HUES48 (cell line): ENCODE data around the gene NUAK1.
A peak's percentile ranks its signal among the peaks of the same experiment; 100 is the strongest.

Source experiments
- H3K27ac ChIP-seq: one replicate; pipeline ENCODE4 v1.7.0; 2013; ENCODE audit warnings: low read depth, low read length, inconsistent platforms
- H3K27me3 ChIP-seq: 2 replicates; pipeline ENCODE4 v1.6.1; 2013; ENCODE audit warnings: mild to moderate bottlenecking, low read length; ENCODE audit not compliant: control insufficient read depth, insufficient read depth
- H3K36me3 ChIP-seq: 2 replicates; pipeline ENCODE4 v1.6.1; 2013; ENCODE audit warnings: low read length; ENCODE audit not compliant: control insufficient read depth, insufficient read depth
- H3K4me1 ChIP-seq: 2 replicates; pipeline ENCODE4 v1.6.1; 2013; ENCODE audit warnings: mild to moderate bottlenecking, low read length; ENCODE audit not compliant: control insufficient read depth, insufficient read depth
- H3K4me3 ChIP-seq: 2 replicates; pipeline ENCODE4 v1.5.1; 2013; ENCODE audit warnings: mild to moderate bottlenecking, low read depth, low read length
- H3K9ac ChIP-seq: 2 replicates; pipeline ENCODE4 v1.6.1; 2013; ENCODE audit warnings: mild to moderate bottlenecking, low read depth, low read length, moderate library complexity
- H3K9me3 ChIP-seq: 2 replicates; pipeline ENCODE4 v1.6.1; 2013; ENCODE audit warnings: low read length; ENCODE audit not compliant: control insufficient read depth, insufficient read depth

The NUAK1 gene

DNA sequence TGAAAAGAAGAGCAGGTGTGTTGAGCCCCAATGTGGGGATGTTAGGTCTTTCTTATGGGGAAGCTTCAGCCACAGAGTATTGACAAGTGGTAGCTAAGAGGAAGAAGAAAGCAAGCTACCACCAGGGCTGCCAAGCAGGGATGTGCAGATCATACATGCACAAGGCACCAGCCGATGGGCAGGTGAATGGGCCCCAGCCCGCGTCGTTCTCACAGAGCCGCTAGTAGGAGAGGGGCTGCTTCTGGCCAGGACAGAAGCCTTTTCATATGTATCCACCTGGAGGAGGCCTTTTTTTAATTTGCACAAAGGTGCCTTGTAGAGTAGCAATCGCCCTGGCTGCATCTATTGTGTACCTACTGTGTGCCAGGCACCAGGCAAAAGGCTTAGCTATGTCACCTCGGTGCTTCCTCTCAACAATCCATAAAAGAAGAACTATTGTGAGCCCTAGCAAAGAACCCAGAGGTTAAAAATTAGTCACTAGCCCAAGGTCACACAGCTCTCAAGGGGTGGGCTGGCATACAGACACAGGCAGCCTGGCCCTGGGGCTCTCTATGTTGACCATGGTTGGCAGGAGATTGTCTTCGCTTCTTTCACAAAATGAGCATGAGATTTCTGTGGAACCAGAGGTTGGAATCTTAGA, 8.2 kb downstream of the NUAK1 start:
- Histone ChIP-seq H3K9ac (no peak overlapping the region), H3K27me3 (no peaks in the 10 kb centered on the region), H3K36me3 (no peaks in the 10 kb centered on the region), H3K9me3 (no peaks in the 10 kb centered on the region), H3K27ac (no peak overlapping the region), H3K4me3 (no peak overlapping the region), H3K4me1 (peaks cover 79% of the 10 kb centered on the region)

DNA sequence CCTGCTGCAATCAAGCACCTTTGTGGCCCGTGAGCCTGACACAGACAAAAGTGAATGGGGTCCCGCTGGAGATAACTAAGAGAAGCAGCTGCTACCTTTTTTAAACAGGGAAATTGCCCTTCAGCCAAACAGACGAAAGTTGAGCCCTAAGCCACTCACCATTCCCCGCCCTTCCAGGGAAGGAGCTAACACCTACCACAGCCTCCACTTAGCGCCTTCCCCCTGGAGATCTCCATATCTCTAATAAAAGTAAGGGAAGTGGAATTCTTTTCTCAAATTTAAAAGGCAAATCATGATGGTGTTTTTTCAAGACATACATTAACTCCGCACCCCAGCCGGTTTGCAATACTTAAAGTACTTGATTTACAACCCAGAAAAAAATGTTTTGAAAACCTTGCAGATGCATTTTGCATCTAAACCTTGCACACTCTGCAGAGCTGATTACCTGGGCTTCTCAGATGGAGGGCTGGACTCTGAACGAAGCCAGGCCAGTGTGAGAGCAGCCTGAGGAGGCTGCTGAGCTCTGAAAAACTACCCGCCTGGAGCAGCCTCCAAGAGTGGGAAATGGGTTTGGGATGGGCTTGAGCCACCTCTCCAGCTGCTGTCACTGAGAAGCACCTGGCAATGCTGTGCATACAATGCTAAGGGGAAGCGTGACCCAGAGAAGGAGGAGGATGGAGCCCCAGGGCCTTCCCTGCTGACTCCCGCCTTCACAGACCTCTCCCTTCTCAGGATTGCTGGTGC, 10.0 kb downstream of the NUAK1 start:
- Histone ChIP-seq H3K4me1 (peaks cover 61% of the 10 kb centered on the region), H3K27ac (peak overlapping the region; percentile 34), H3K27me3 (no peaks in the 10 kb centered on the region), H3K36me3 (no peaks in the 10 kb centered on the region), H3K9me3 (no peaks in the 10 kb centered on the region), H3K9ac (no peak overlapping the region), H3K4me3 (no peak overlapping the region)

DNA sequence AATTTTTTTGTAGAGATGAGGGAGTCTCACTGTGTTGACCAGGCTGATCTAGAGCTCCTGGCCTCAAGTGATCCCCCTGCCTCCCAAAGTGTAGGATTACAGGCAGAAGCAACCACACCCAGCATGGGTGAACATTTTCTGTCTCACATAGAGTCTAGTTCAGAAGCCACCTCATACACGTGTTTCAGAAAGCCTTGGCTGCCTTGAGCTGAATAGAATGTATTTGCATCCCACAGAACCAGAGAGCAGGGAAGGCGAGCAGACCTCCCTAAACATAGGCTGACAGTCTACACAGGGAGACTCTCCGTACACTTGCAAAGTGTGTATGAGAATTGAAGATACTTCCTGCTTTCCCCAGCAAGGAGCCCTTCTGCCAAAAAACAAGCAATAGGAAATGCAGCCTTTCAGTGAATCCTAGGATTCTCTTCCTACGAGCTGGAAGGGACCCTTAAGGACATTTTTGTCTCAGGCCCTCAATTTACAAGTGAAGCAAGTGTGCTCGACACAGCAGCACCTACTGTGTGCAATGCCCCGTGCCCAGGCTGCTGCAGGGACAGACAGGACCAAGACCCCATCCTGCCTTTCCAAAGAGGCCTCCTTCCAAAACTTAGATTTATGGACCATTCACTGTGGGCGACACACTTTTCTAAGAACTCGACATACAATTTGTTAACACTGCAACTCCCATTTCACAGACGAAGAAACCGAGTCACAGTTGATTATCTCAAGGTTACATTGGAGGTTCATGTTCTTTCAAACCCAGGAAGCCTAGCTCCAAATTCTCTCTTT, 11.2 kb downstream of the NUAK1 start:
- Histone ChIP-seq H3K36me3 (no peaks in the 10 kb centered on the region), H3K4me1 (peaks cover 53% of the 10 kb centered on the region), H3K9me3 (no peaks in the 10 kb centered on the region), H3K27me3 (no peaks in the 10 kb centered on the region), H3K9ac (no peak overlapping the region), H3K4me3 (no peak overlapping the region), H3K27ac (no peak overlapping the region)

DNA sequence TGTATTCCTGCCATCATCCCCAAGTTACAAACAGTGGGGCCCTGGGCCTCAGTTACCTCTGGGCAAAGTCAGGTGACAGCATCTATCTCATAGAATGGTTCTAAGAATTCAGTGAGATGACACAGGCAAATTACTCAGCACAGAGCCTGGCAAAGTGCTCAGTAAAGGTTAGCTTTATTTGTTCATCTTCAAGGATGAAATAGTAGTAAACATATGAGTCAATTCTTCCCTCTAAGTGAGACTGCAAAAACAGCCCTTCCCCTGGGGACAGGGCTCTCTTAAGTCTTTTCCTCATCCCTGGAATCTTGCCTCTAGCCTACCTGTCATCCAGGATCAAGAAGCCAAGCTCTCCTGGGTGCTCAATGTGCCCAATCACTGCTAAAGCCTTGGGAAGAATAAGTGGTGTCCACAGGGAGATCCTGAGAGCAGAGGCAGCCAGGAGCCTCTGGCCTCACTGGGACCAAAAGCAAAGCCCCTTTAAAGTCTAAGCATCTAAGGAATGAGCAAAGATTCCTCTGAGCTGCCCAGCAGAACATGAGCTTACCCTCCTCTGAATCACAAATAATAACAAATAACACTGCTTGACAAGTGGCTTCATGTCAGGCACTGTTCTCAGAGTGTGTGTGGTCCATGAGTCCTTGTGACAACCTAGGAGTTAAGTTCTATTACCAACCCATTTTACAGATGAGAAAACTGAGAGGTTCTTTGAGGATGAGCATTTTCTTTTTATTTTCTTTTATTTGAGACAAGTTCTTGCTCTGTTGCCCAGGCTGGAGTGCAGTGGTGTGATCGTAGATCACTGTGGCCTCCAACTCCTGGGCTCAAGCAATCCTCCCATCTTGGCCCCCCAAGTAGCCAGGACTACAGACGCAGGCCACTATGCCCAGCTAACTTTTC, 12.1 kb downstream of the NUAK1 start:
- Histone ChIP-seq H3K9ac (no peak overlapping the region), H3K27me3 (no peaks in the 10 kb centered on the region), H3K4me1 (peaks cover 45% of the 10 kb centered on the region), H3K36me3 (no peaks in the 10 kb centered on the region), H3K4me3 (no peak overlapping the region), H3K9me3 (no peaks in the 10 kb centered on the region), H3K27ac (no peak overlapping the region)

DNA sequence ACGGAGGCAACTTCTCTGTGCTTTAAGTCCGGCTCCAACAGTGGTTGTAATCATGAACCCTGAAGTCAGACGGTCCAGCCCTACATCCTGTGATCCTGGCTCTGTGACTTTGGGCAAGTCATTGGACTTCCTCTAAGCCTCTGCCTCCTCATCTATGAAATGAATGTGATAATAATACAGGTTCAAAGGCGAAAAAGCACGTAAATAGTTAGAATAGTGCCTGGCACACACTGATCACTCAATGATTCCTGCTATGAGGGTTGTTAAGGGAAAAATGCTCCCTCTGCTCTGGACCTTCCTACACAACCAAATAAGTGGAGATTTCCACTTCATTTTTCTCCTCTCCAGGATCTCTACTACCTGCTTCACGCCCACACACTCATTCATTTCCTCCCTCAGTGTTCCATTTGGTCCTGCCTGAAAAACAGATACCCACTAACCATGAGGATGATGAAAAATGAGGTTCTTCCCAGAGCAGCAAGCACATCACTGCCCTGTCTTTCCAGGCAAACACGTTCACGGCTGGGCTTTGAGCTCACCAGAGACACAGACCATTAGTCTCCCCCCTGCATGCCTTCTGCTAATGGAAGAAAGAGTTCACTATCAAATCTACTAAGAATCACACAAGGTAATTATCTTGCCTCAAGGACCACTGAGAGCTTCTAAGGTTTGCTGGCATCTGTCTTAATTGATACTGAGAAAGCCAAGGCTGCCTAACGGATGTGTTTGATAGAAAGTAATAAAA, 13.2 kb downstream of the NUAK1 start:
- no peaks in the 10 kb centered on the region for H3K9me3 ChIP-seq
- H3K4me1 ChIP-seq, result peaks cover 33% of the 10 kb centered on the region
- no peak overlapping the region for H3K4me3 ChIP-seq
- no peaks in the 10 kb centered on the region for H3K36me3 ChIP-seq
- no peaks in the 10 kb centered on the region for H3K27me3 ChIP-seq
- H3K9ac ChIP-seq, result no peak overlapping the region
- no peak overlapping the region for H3K27ac ChIP-seq

DNA sequence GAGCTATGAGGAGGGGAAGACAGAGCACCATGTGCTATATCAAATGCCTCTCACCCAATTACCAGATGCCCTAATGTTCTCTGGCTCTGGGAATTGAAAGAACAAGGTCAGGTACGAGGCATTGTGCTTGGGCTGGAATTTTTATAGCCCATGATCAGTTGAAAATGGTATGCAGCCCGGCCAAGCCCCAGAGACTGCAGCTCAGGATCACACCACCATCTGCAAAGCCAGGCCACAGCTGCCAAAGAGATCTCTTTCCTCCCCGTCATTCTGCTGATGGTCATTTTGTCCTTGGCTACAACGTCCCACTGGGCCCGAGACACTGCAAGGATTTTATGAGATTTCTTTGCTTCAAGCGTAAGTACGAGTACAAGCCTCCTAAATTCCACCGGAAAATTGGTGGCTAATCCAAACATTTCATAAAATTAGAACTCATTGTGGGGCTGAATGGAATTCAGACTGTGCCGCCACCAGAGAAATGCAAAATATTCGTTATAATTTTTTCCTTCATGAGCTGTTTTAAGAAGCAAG, 15.1 kb downstream of the NUAK1 start:
- H3K27ac ChIP-seq, result no peak overlapping the region
- no peaks in the 10 kb centered on the region for H3K27me3 ChIP-seq
- no peak overlapping the region for H3K4me3 ChIP-seq
- H3K36me3 ChIP-seq, result no peaks in the 10 kb centered on the region
- peaks cover 33% of the 10 kb centered on the region for H3K4me1 ChIP-seq
- H3K9ac ChIP-seq, result no peak overlapping the region
- no peaks in the 10 kb centered on the region for H3K9me3 ChIP-seq

DNA sequence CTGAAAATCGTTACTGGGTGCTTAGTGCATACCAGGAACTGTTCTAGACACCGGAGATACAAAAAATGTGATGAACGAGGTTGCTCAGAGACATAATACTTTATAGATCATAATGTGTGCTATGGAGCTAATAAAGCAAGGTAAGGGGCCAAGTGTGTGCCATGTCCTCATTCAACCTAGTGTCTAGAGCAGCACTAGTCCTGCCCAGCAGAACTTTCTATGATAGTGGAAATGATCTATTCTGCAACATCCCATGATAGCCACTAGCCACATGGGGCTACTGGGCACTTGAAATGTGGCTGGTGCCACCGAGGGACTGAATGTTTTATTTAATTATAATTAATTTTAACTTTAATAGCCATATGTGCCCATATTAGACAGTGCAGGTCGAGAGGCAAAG, 15.6 kb downstream of the NUAK1 start:
- H3K9me3 ChIP-seq, result no peaks in the 10 kb centered on the region
- H3K27me3 ChIP-seq, result no peaks in the 10 kb centered on the region
- no peak overlapping the region for H3K27ac ChIP-seq
- H3K4me1 ChIP-seq, result peaks cover 34% of the 10 kb centered on the region
- no peak overlapping the region for H3K4me3 ChIP-seq
- no peaks in the 10 kb centered on the region for H3K36me3 ChIP-seq
- no peak overlapping the region for H3K9ac ChIP-seq

DNA sequence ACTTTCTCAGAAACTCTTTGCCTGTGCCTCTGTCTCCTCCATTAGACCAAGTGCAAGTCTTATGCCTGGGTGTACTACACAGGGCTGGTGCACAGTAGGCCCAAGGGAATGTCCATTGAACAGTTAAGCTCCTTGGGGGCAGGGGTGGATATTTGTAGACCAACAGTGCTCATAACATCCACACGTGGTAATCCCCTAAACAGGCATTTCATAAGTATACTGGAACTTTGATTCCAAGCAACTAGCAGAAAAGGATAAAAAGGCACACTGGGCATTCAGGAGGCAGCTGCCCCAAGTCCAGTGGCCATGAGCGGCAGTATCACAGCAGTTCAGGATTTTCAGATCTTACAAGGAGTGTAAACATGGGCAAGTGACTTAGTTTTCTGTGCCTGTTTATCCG, 16.8 kb downstream of the NUAK1 start:
- no peaks in the 10 kb centered on the region for H3K36me3 ChIP-seq
- H3K27me3 ChIP-seq, result no peaks in the 10 kb centered on the region
- H3K9ac ChIP-seq, result no peak overlapping the region
- no peak overlapping the region for H3K27ac ChIP-seq
- no peaks in the 10 kb centered on the region for H3K9me3 ChIP-seq
- no peak overlapping the region for H3K4me3 ChIP-seq
- peaks cover 29% of the 10 kb centered on the region for H3K4me1 ChIP-seq

DNA sequence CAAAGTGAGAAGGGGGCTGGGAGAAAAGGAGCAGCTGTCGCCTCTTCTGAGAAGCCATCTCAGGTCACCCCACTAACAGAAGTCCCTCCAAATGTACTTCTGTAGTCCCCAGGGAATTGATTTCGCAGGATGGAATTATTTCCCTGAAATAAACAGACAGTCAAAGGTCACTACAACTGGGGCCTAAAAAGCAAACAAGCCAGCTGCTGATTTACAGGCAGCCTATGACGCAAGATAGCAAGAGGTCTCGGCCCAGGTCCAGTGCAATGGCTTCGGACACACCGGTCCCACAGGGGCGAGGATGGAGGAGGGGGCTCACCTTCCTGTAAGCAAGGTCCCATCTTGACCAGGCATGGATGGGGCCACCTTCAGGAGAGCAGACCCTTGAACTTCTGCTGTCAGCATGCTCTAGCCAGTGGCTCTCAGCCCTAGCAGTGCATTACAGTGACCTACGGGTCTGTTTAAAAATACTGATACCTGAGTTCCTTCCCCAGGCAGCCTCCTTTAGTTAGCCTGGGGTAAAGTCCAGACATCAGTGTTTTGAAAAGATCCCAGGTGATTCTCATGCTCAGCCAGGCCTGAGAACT, 18.1 kb downstream of the NUAK1 start:
- Histone ChIP-seq H3K4me1 (peaks cover 26% of the 10 kb centered on the region), H3K4me3 (no peak overlapping the region), H3K9ac (no peak overlapping the region), H3K27ac (no peak overlapping the region), H3K27me3 (no peaks in the 10 kb centered on the region), H3K36me3 (no peaks in the 10 kb centered on the region), H3K9me3 (no peaks in the 10 kb centered on the region)

DNA sequence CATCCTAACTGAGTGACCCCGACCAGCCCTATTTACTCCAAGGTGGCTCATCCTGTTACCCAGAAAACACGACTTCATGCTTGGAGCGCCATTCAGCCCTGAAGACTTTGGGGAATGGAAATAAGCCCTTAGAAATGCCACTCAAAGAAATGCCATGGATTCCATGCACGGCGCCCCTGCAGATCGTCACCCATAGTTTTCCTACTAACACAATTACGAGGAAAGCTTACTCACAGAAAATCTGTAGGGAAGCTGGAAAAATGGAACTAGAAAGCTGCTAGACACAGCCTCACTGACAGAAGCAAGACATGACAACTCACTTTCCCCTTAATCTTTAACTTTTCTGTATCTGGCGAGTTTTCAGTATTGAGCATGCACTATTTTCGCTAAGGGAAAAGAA, 19.5 kb downstream of the NUAK1 start:
- no peak overlapping the region for H3K4me3 ChIP-seq
- H3K4me1 ChIP-seq, result peaks cover 30% of the 10 kb centered on the region
- no peak overlapping the region for H3K27ac ChIP-seq
- no peak overlapping the region for H3K9ac ChIP-seq
- H3K9me3 ChIP-seq, result no peaks in the 10 kb centered on the region
- no peaks in the 10 kb centered on the region for H3K27me3 ChIP-seq
- no peaks in the 10 kb centered on the region for H3K36me3 ChIP-seq
